ENCODE measurements around the gene DEK. TPM values are rescaled to one million over a fixed set of nuclear protein-coding genes. Genes with fewer than 3 reads are reported as not detected.

Gene DEK
- total RNA-seq, 1 experiment from 2014 or later: 108 TPM

DNA sequence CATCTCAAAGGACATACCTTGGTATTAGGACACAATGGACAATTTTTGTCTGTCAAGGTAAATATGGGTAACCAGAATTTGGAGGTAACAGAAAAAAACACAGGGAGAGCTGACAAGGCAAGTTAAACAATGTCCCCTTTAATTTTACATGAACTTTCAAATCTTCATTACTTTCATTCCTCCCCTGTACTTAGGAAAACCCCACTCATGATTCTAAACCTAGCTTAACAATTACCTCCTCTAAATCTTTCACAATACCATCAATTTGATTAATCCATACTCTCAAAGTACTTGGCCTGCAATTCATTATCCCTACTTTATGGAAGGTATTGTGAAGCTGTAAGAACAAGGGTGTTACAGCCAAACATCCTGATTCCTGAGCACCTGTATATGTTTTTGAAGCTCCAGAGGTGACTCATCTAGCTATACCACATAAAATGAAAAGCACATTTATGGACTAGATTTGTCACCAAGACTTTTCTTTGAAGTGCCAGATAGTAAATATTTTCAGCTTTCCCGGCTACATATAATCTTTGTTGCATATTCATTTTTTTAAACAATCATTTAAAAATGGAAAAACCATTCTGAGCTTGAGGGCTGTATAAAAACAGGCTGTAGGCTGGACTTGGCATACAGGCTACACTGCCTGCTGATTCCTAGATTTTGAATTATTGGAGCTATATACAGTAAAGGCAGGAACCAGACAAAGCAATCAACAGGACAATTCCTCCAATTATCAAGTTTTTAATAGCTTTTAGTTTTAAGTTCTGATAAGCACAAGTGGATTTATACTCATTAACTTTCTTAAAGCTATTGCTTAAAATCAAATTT lies 22.9 kb downstream of the DEK start:
- Histone ChIP-seq H3K9me3 (ENCODE audit: control insufficient read depth in 1 of 2, insufficient read depth in 1 of 2, low read depth in 1 of 2, low read length in 2 of 2) (no peaks in the 10 kb centered on the region), H2AFZ (ENCODE audit: low read depth, low read length, poor library complexity, severe bottlenecking) (no peak overlapping the region), H3K4me2 (ENCODE audit: low read length) (peak overlapping the region; percentile 32; the same call in 1 of the 2 replicates), H3K36me3 (ENCODE audit: control insufficient read depth in 1 of 2, insufficient read depth in 2 of 2, low read length in 2 of 2) (peaks cover 25 to 65% of the 10 kb centered on the region in 2 experiments; a peak in 3 of 4 replicates), H3K4me3 (replicated peaks in 1 of 2; ENCODE audit: low read depth in 1 of 2, low read length in 2 of 2) (no peak overlapping the region), H3K9me2 (ENCODE audit: insufficient read depth) (no peaks in the 10 kb centered on the region), H3K27ac (ENCODE audit: low read depth, low read length) (peak overlapping the region; percentile 4; the same call in 1 of the 2 replicates), H3K27me3 (ENCODE audit: insufficient read depth, low read length) (no peaks in the 10 kb centered on the region), H3K9ac (ENCODE audit: low read length) (no peak overlapping the region), H3K79me2 (ENCODE audit: insufficient read depth, low read length) (peaks cover 100% of the 10 kb centered on the region), H4K20me1 (ENCODE audit: insufficient read depth) (peaks cover 22% of the 10 kb centered on the region; the same call in 1 of the 2 replicates), H3K4me1 (ENCODE audit: control insufficient read depth in 1 of 2, insufficient read depth in 2 of 2, low read length in 2 of 2) (peaks cover 10 to 37% of the 10 kb centered on the region in 2 experiments; a peak in 3 of 4 replicates)
- intact Hi-C loops (cut with micrococcal nuclease): no loop called here
- TF ChIP-seq EZH2 (IDR thresholded peaks at IDR 0.05) (no peak), CBX3 (IDR thresholded peaks at IDR 0.05; ENCODE audit: low read depth) (peak; percentile 45; the same call in 1 of the 2 replicates), JUND (IDR thresholded peaks at IDR 0.05) (peak; percentile 85), SP1 (IDR thresholded peaks at IDR 0.05; ENCODE audit: low read depth) (peak; percentile 61), TCF7L2 (IDR thresholded peaks at IDR 0.05; ENCODE audit: borderline replicate concordance, extremely low read depth, insufficient read depth, insufficient read length) (peak; percentile 91), ZFX (IDR thresholded peaks at IDR 0.05) (no peak), POLR2AphosphoS5 (IDR thresholded peaks at IDR 0.05; ENCODE audit: low read depth, low read length) (peak; percentile 16; the same call in 1 of the 2 replicates), FOSL1 (IDR thresholded peaks at IDR 0.05; ENCODE audit: low read depth) (peak; percentile 88), CEBPB (IDR thresholded peaks at IDR 0.05; ENCODE audit: low read depth) (peak; percentile 65), RAD21 (IDR thresholded peaks at IDR 0.05; ENCODE audit: low read depth) (no peak), SRF (IDR thresholded peaks at IDR 0.05; ENCODE audit: low read depth) (no peak; the same call in 1 of the 2 replicates)
- TF ChIP-seq, protein P1, sequence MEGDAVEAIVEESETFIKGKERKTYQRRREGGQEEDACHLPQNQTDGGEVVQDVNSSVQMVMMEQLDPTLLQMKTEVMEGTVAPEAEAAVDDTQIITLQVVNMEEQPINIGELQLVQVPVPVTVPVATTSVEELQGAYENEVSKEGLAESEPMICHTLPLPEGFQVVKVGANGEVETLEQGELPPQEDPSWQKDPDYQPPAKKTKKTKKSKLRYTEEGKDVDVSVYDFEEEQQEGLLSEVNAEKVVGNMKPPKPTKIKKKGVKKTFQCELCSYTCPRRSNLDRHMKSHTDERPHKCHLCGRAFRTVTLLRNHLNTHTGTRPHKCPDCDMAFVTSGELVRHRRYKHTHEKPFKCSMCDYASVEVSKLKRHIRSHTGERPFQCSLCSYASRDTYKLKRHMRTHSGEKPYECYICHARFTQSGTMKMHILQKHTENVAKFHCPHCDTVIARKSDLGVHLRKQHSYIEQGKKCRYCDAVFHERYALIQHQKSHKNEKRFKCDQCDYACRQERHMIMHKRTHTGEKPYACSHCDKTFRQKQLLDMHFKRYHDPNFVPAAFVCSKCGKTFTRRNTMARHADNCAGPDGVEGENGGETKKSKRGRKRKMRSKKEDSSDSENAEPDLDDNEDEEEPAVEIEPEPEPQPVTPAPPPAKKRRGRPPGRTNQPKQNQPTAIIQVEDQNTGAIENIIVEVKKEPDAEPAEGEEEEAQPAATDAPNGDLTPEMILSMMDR (IDR thresholded peaks at IDR 0.05 in 2 of 3, conservative IDR thresholded peaks at IDR 0.05 in 1 of 3; ENCODE audit: borderline replicate concordance in 1 of 3, insufficient read depth in 1 of 3, low read depth in 2 of 3, low read length in 2 of 3): no peak
- TF ChIP-seq, protein P2, sequence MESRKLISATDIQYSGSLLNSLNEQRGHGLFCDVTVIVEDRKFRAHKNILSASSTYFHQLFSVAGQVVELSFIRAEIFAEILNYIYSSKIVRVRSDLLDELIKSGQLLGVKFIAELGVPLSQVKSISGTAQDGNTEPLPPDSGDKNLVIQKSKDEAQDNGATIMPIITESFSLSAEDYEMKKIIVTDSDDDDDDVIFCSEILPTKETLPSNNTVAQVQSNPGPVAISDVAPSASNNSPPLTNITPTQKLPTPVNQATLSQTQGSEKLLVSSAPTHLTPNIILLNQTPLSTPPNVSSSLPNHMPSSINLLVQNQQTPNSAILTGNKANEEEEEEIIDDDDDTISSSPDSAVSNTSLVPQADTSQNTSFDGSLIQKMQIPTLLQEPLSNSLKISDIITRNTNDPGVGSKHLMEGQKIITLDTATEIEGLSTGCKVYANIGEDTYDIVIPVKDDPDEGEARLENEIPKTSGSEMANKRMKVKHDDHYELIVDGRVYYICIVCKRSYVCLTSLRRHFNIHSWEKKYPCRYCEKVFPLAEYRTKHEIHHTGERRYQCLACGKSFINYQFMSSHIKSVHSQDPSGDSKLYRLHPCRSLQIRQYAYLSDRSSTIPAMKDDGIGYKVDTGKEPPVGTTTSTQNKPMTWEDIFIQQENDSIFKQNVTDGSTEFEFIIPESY (IDR thresholded peaks at IDR 0.05; ENCODE audit: extremely low read depth, insufficient replicate concordance, low read length): no peak
- TF ChIP-seq, protein P3, sequence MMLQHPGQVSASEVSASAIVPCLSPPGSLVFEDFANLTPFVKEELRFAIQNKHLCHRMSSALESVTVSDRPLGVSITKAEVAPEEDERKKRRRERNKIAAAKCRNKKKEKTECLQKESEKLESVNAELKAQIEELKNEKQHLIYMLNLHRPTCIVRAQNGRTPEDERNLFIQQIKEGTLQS (IDR thresholded peaks at IDR 0.05): 0 out of 2 replicates have a peak, but pooled peaks have one; percentile 24
- DNase-seq (ENCODE audit: low read depth, low spot score) (peak; percentile 59), ATAC-seq (peak; percentile 69)
- TSS peak; percentile 2 for BruUV-seq (replicated peaks)
- POLR2A ChIA-PET: interaction anchor here (1.0 to 1.2 kb wide), 2 partner anchors 10 to 39 kb away, joined by 3 read pairs; no protein-coding TSS in a partner anchor
- CTCF ChIA-PET: interaction anchor here (0.6 kb wide), 1 partner anchor 536 kb away, joined by 6 read pairs; no protein-coding TSS in a partner anchor
- RAD21 ChIA-PET (ENCODE audit: low non-redundant PET in 1 of 2, low total read pairs in 2 of 2, uncharacterized antibody in 2 of 2, unreplicated experiment in 2 of 2): no interaction called here

Measured in HCT116 (cell line).